GM11168 (cell line): ENCODE data around the gene OR2A1.
"Not testable (repeated sequence)": the region's sequence is repeated elsewhere in the genome, so short reads cannot be mapped to it uniquely, and the experiment has no call there.

Experiments
- in situ Hi-C: fragments of 300-500 bp; cut with MboI; formaldehyde crosslinking; loops from one replicate; pipeline ENCODE4 v1.12.0; 2022; ENCODE audit warnings: low sequenced_read_pairs; ENCODE audit not compliant: unreplicated experiment

OR2A1 gene

GRCh38 chr7:144321677-144322206, 9.5 kb downstream of the OR2A1 start:
- in situ Hi-C loops: not testable (repeated sequence)

GRCh38 chr7:144323359-144323758, 11.1 kb downstream of the OR2A1 start:
- in situ Hi-C loops: not testable (repeated sequence)

GRCh38 chr7:144325868-144326267, 13.6 kb downstream of the OR2A1 start:
- in situ Hi-C loops: loop anchor here (25.0 kb wide), 1 partner anchor 164 kb away; no protein-coding TSS in a partner anchor

- in situ Hi-C loops: loop anchor here (10.0 to 25.0 kb wide), 2 partner anchors 115 to 168 kb away; no protein-coding TSS in a partner anchor
Measured at GRCh38 chr7:144330044-144330443, 17.8 kb downstream of the OR2A1 start.

GRCh38 chr7:144331221-144331995, 19.2 kb downstream of the OR2A1 start:
- in situ Hi-C loops: loop anchor here (10.0 to 25.0 kb wide), 2 partner anchors 117 to 169 kb away; no protein-coding TSS in a partner anchor

DNA sequence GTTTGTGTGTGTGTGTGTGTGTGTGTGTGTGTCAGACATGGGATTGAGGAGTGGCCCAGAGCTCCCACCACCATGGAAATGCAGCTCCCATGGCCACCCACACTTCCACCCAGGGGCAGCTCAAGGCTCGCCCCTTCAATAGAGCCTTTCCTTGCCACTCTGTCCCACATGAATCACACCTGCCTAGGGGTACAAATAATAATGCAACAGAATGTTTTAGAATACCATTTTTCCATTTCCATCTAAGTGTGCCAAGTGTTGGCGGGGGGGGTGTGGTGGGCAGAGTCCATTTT, 19.7 kb downstream of the OR2A1 start:
- in situ Hi-C loops: loop anchor here (10.0 to 25.0 kb wide), 2 partner anchors 117 to 170 kb away; no protein-coding TSS in a partner anchor

GRCh38 chr7:144348625-144349024, 36.4 kb downstream of the OR2A1 start:
- in situ Hi-C loops: loop anchor here (25.0 kb wide), 1 partner anchor 186 kb away; no protein-coding TSS in a partner anchor

- in situ Hi-C loops: not testable (repeated sequence)
Measured at GRCh38 chr7:144351667-144352066, 39.4 kb downstream of the OR2A1 start.

DNA sequence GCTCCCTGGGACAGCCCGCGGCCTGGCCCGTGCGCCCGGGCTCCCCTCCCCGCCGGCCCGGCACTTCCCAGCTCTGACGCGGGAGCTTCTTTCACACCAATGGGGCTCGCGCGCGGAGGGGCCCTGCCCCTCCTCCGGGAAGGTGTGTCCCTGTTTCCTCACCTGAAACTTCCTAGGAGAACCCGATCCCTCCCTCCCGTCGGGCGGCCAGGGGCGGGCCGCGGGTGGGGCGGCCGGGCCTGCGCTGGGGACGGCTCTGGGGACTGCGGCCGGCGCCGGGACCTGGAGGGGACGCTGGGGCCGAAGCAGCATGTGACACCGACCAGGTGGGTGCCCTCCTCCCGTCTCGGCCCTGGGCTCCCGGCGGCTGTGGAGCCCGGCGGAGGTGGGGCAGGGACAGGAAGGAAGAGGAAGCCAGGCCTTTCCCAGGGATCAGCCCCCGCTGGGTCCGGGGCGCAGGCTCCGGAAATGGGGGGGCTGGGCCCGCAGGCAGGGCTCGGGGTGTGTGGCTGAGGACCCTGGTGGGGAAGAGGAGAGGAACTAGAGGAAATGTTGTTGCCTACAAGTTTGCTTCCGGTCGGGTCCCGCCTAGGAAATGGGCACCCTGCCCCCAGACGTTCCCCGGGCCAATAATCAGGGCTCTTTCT, 43.1 kb downstream of the OR2A1 start, which contains the start of gene ARHGEF5:
Gene ARHGEF5 (plus strand): TSS at position 227 of the 647 bp plus-strand sequence. CDS start 7,268 bp downstream, outside the sequence.
- in situ Hi-C loops: not testable (repeated sequence)

DNA sequence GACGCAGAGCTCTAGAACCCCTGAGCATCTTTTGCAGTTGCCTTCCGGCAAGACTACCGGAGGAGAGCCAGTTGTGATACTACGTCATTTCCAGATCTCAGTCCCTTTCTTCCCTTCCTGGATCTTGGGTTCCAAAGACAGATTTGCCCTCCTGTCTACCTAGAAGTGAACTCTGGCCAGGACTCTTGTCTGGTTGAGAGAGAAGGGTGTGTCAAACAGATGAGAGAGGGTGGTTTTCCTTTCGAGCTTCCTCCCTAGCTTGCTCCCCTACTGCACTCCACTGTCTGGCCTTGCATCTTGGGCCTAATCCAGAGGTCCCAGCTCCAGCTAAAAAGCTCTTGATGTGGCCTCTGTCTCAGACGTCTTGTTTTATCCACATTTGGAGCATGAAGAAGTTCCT, 44.0 kb downstream of the OR2A1 start:
- in situ Hi-C loops: not testable (repeated sequence)

- in situ Hi-C loops: not testable (repeated sequence)
Measured at GRCh38 chr7:144356860-144357259, 44.6 kb downstream of the OR2A1 start.

DNA sequence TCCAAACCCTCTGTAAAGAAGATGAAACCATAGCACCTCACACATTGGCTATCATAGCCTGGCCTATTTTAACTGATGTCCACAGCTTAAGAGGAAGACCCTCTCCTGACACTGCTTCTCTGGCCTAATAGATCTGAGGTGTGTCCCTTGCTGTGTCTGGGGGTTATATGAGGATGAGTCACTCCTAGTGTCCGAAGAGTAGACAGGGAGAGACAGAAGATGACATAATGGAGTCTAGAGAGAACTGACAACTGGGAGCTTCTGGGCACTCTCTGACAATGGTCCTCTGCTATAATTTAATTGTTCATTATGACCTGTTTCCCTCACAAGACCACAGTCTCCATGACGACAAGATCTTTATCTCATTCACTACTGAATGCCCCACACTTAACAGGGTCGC, 49.8 kb downstream of the OR2A1 start:
- in situ Hi-C loops: not testable (repeated sequence)

GRCh38 chr7:144365523-144365922, 53.3 kb downstream of the OR2A1 start:
- in situ Hi-C loops: not testable (repeated sequence)

- in situ Hi-C loops: not testable (repeated sequence)
Measured at GRCh38 chr7:144367250-144367649, 55.0 kb downstream of the OR2A1 start.

- in situ Hi-C loops: not testable (repeated sequence)
Measured at GRCh38 chr7:144369221-144369620, 57.0 kb downstream of the OR2A1 start.
